K562 (cell line): Measurements from ENCODE around the gene BRWD1. TPM values are rescaled to one million over a fixed set of nuclear protein-coding genes. Genes with fewer than 3 reads are reported as not detected.

Source experiments
- CAMTA2 ChIP-seq: fragments of 250-450 bp; sonication (Bioruptor Pico); conservative IDR thresholded peaks from 2 replicates; pipeline ENCODE4 v1.5.1; 2022
- CBFA2T3 ChIP-seq: fragments of 450-650 bp; IDR thresholded peaks from 2 replicates; pipeline ENCODE4 v1.6.1; 2017
- CHCHD3 ChIP-seq: fragments of 250-450 bp; sonication (Bioruptor Pico); IDR thresholded peaks from 2 replicates; pipeline ENCODE4 v2.1.2; 2022; ENCODE audit warnings: mild to moderate bottlenecking
- CREB1 ChIP-seq, 2 experiments: sonication (generic) in 1 of 2; formaldehyde crosslinking in 1 of 2; IDR thresholded peaks; 2 replicates each; pipeline versions ENCODE4 v1.6.1 to v1.8.0; 2012 to 2022; ENCODE audit warnings: inconsistent platforms in 1 of 2, mild to moderate bottlenecking in 1 of 2, missing genetic modification reagents in 1 of 2, moderate library complexity in 1 of 2
- FOXA3 ChIP-seq, 2 experiments: fragments of 450-650 bp in 1 of 2; sonication (generic) in 1 of 2; formaldehyde crosslinking; IDR thresholded peaks in 1 of 2; conservative IDR thresholded peaks in 1 of 2; 2 replicates each; pipeline versions ENCODE4 v1.4.0 to v1.8.0; 2020 to 2022; ENCODE audit warnings: mild to moderate bottlenecking in 2 of 2, missing genetic modification reagents in 1 of 2
- FOXP1 ChIP-seq: sonication (generic); formaldehyde crosslinking; IDR thresholded peaks from 2 replicates; pipeline ENCODE4 v1.8.0; 2022; ENCODE audit warnings: mild to moderate bottlenecking, missing genetic modification reagents
- LEF1 ChIP-seq: fragments of 450-650 bp; IDR thresholded peaks from 2 replicates; pipeline ENCODE4 v1.6.1; 2016; ENCODE audit warnings: mild to moderate bottlenecking
- MAFG ChIP-seq: fragments of 450-650 bp; conservative IDR thresholded peaks from 2 replicates; pipeline ENCODE4 v1.6.1; 2016; ENCODE audit warnings: missing genetic modification characterization, missing compliant biosample characterization
- MYNN ChIP-seq, 2 experiments: sonication (generic); formaldehyde crosslinking in 1 of 2; IDR thresholded peaks; 2 replicates each; pipeline versions ENCODE4 v1.5.0 to v1.6.1; 2016 to 2020; ENCODE audit warnings: antibody characterized with exemption in 1 of 2, missing genetic modification reagents in 1 of 2
- NCOA4 ChIP-seq: fragments of 450-650 bp; IDR thresholded peaks from 2 replicates; pipeline ENCODE4 v1.6.1; 2018; ENCODE audit warnings: mild to moderate bottlenecking; ENCODE audit not compliant: partially characterized antibody
- PHTF2 ChIP-seq: fragments of 250-450 bp; sonication (Bioruptor Pico); IDR thresholded peaks from 2 replicates; pipeline ENCODE4 v1.5.0; 2021; ENCODE audit warnings: mild to moderate bottlenecking
- PYGO2 ChIP-seq: fragments of 450-650 bp; IDR thresholded peaks from 2 replicates; pipeline ENCODE4 v1.6.1; 2016; ENCODE audit warnings: mild to moderate bottlenecking, missing genetic modification characterization, moderate library complexity, missing compliant biosample characterization
- SMARCC2 ChIP-seq: fragments of 450-650 bp; IDR thresholded peaks from 2 replicates; pipeline ENCODE4 v1.6.1; 2017; ENCODE audit warnings: antibody characterized with exemption, moderate library complexity, mild to moderate bottlenecking, low read depth
- SREBF1 ChIP-seq: fragments of 150-350 bp; IDR thresholded peaks from 2 replicates; pipeline ENCODE4 v1.6.1; 2014; ENCODE audit warnings: antibody characterized with exemption, low read depth, low read length, borderline replicate concordance
- SRSF7 ChIP-seq: fragments of 200-400 bp; formaldehyde crosslinking; optimal IDR thresholded peaks from 2 replicates; pipeline ENCODE3; 2017; ENCODE audit warnings: mild to moderate bottlenecking, low read depth, low read length
- SRSF9 ChIP-seq: fragments of 200-400 bp; formaldehyde crosslinking; IDR thresholded peaks from 2 replicates; pipeline ENCODE4 v1.6.1; 2017; ENCODE audit warnings: low read depth, low read length, borderline replicate concordance
- TCFL5 ChIP-seq: fragments of 250-450 bp; sonication (Bioruptor Pico); conservative IDR thresholded peaks from 2 replicates; pipeline ENCODE4 v1.6.1; 2021; ENCODE audit warnings: mild to moderate bottlenecking, moderate library complexity, matching md5 sums
- TFAM ChIP-seq: fragments of 250-450 bp; sonication (Bioruptor Pico); conservative IDR thresholded peaks from 2 replicates; pipeline ENCODE4 v1.5.0; 2021; ENCODE audit warnings: mild to moderate bottlenecking, moderate library complexity
- ZNF212 ChIP-seq: fragments of 450-650 bp; formaldehyde crosslinking; IDR thresholded peaks from 2 replicates; pipeline ENCODE4 v1.4.0; 2020; ENCODE audit warnings: mild to moderate bottlenecking
- ZNF507 ChIP-seq: conservative IDR thresholded peaks from 2 replicates; pipeline ENCODE4 v1.6.1; 2017; ENCODE audit warnings: missing genetic modification characterization, missing compliant biosample characterization
- ZNF589 ChIP-seq: fragments of 200-800 bp; sonication (Bioruptor generic); IDR thresholded peaks from 2 replicates; pipeline ENCODE4 v1.6.1; 2016; ENCODE audit warnings: low read depth, missing genetic modification characterization, missing compliant biosample characterization
- ZNF76 ChIP-seq: fragments of 250-450 bp; sonication (Bioruptor Pico); IDR thresholded peaks from 2 replicates; pipeline ENCODE4 v1.4.0; 2020; ENCODE audit warnings: mild to moderate bottlenecking, moderate library complexity, borderline replicate concordance
- polyA plus RNA-seq, 8 experiments: library from polyadenylated mRNA; depleted of rRNA in 4 of 8; stranded (reverse) in 5 of 8; unstranded in 3 of 8; fragments of >200 nt; fragmentation: Nextera tagmentation in 2 of 8; fragmentation: Illumina TruSeq in 1 of 8; extraction: Ambion mirVana in 2 of 8; extraction: Trizol in 1 of 8; gene quantifications; 2 replicates each; pipeline versions ENCODE4 v1.2.1 to v1.2.3, GENCODE V29; 2011 to 2014; ENCODE audit warnings: inconsistent platforms in 1 of 8, missing spikeins in 1 of 8
- total RNA-seq, 7 experiments: library from RNA; depleted of rRNA in 6 of 7; stranded (reverse); fragments of >200 nt in 6 of 7; fragmentation: Illumina TruSeq in 2 of 7; extraction: Trizol in 2 of 7; gene quantifications; 2 replicates each; pipeline versions ENCODE4 v1.2.1 to v1.2.3, GENCODE V29; 2011 to 2021; ENCODE audit warnings: low replicate concordance in 1 of 7
- TF ChIP-seq, protein P1 (sequence below): sonication (generic); formaldehyde crosslinking; IDR thresholded peaks from 2 replicates; pipeline ENCODE4 v1.8.0; 2022; ENCODE audit warnings: missing genetic modification reagents, mild to moderate bottlenecking, borderline replicate concordance
- TF ChIP-seq, protein P2 (sequence below): sonication (generic); formaldehyde crosslinking; IDR thresholded peaks from 2 replicates; pipeline ENCODE4 v1.8.0; 2022; ENCODE audit warnings: mild to moderate bottlenecking, low read depth, missing genetic modification reagents
- TF ChIP-seq, protein P3 (sequence below): sonication (generic); formaldehyde crosslinking; IDR thresholded peaks from 2 replicates; pipeline ENCODE4 v1.8.0; 2022; ENCODE audit warnings: missing genetic modification reagents, mild to moderate bottlenecking, moderate library complexity, borderline replicate concordance
- TF ChIP-seq, protein P4 (sequence below): IDR thresholded peaks from 2 replicates; pipeline ENCODE4 v1.6.1; 2011; ENCODE audit not compliant: insufficient read length; ENCODE audit errors: extremely low read depth

The BRWD1 gene
- total and polyA plus RNA-seq, 9 of the 15 experiments (the other 6 are each of a cell fraction or from before 2014, with no cell fraction given): 10.1 to 60.2 (median 34.1) TPM

DNA sequence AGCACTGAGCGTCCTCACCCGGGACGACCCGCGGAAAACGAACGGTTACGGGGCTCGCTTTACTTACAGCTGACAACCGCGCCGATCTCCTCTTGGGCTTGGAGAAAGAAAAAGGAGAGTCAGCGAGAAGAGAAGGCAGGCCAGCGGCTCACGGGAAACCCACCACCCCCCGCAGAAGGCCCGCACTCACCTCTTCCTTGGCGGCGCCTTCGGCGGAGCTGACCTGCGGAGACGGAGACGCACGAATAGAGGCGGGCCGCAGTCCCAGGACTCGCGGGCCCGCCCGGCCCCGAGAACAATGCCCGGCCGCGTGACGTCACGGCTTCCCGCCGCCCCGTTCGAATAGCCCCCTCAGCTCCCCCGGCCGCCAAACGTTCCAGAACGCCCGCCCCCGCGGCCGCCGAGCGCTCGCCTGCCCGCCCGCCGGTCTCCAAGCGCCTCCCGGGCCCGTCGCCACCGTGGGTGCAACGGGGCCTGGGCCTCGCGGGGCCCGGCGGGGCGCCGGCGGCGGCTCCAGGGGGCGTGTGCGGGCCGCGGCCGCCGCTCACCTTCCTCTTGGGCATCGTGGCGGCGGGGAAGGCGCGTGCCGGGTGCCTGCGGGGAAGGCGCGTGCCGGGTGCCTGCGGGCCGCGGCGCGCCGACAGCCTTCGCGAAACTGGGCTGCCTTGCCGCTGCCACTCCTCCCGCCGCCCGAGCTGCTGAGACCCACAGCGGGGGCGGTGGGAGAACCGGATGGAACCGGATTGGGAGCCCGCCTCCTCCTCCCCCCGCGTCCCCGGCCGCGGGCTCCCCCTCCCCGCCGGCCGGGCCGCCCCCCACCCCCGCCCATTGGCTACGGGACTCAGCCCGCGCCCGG is 35.2 kb upstream of the BRWD1 start, which contains the start of gene HMGN1 (continued):
- TF ChIP-seq LEF1: no peak
- no peak for TF ChIP-seq CHCHD3 (CRISPR knock-in tag)
- 0 out of 2 replicates have a peak, but pooled peaks have one; percentile 28 for TF ChIP-seq SMARCC2
- TF ChIP-seq CBFA2T3: no peak
- TF ChIP-seq ZNF507: no peak
- TF ChIP-seq, protein P1, sequence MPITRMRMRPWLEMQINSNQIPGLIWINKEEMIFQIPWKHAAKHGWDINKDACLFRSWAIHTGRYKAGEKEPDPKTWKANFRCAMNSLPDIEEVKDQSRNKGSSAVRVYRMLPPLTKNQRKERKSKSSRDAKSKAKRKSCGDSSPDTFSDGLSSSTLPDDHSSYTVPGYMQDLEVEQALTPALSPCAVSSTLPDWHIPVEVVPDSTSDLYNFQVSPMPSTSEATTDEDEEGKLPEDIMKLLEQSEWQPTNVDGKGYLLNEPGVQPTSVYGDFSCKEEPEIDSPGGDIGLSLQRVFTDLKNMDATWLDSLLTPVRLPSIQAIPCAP (CRISPR knock-in tag): no peak
- no peak for TF ChIP-seq MAFG
- TF ChIP-seq ZNF212 (CRISPR knock-in tag): no peak; the same call in 1 of the 2 replicates
- peak; percentile 68 for TF ChIP-seq CREB1 (IDR thresholded peaks at IDR 0.05)
- peak; percentile 80 for TF ChIP-seq CREB1 (CRISPR knock-in tag; IDR thresholded peaks at IDR 0.05)
- TF ChIP-seq FOXA3 (CRISPR knock-in tag; conservative IDR thresholded peaks at IDR 0.05 in 1 of 2, IDR thresholded peaks at IDR 0.05 in 1 of 2): no peak
- no peak for TF ChIP-seq TFAM
- TF ChIP-seq, protein P2, sequence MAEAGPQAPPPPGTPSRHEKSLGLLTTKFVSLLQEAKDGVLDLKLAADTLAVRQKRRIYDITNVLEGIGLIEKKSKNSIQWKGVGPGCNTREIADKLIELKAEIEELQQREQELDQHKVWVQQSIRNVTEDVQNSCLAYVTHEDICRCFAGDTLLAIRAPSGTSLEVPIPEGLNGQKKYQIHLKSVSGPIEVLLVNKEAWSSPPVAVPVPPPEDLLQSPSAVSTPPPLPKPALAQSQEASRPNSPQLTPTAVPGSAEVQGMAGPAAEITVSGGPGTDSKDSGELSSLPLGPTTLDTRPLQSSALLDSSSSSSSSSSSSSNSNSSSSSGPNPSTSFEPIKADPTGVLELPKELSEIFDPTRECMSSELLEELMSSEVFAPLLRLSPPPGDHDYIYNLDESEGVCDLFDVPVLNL: no peak
- TF ChIP-seq CAMTA2 (CRISPR knock-in tag): no peak
- no peak for TF ChIP-seq MYNN (IDR thresholded peaks at IDR 0.05)
- no peak for TF ChIP-seq MYNN (CRISPR knock-in tag; IDR thresholded peaks at IDR 0.05)
- TF ChIP-seq TCFL5: no peak
- TF ChIP-seq PYGO2: no peak
- TF ChIP-seq ZNF76 (CRISPR knock-in tag): no peak
- no peak for TF ChIP-seq SREBF1
- TF ChIP-seq, protein P3, sequence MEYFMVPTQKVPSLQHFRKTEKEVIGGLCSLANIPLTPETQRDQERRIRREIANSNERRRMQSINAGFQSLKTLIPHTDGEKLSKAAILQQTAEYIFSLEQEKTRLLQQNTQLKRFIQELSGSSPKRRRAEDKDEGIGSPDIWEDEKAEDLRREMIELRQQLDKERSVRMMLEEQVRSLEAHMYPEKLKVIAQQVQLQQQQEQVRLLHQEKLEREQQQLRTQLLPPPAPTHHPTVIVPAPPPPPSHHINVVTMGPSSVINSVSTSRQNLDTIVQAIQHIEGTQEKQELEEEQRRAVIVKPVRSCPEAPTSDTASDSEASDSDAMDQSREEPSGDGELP: peak; percentile 54; the same call in 1 of the 2 replicates
- no peak for TF ChIP-seq FOXP1 (CRISPR knock-in tag)
- no peak for TF ChIP-seq SRSF7
- TF ChIP-seq, protein P4, sequence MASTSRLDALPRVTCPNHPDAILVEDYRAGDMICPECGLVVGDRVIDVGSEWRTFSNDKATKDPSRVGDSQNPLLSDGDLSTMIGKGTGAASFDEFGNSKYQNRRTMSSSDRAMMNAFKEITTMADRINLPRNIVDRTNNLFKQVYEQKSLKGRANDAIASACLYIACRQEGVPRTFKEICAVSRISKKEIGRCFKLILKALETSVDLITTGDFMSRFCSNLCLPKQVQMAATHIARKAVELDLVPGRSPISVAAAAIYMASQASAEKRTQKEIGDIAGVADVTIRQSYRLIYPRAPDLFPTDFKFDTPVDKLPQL: no peak
- peak; percentile 55; the same call in 1 of the 2 replicates for TF ChIP-seq ZNF589 (CRISPR knock-in tag)
- TF ChIP-seq SRSF9: no peak
- TF ChIP-seq PHTF2: no peak
- no peak for TF ChIP-seq NCOA4
